Neural progenitor cell (in vitro differentiated cells): Measurements from ENCODE around the gene CLEC20A.

Source experiments
- CTCF ChIP-seq: fragments of 200-600 bp; sonication (generic); IDR thresholded peaks from 2 replicates; pipeline ENCODE4 v1.5.1; 2017; ENCODE audit warnings: antibody characterized with exemption, mild to moderate bottlenecking
- EZH2 ChIP-seq: fragments of 200-600 bp; sonication (generic); IDR thresholded peaks from 2 replicates; pipeline ENCODE4 v1.6.1; 2017; ENCODE audit warnings: antibody characterized with exemption, mild to moderate bottlenecking, moderate library complexity
- EZH2phosphoT487 ChIP-seq: fragments of 200-600 bp; sonication (generic); IDR thresholded peaks from 2 replicates; pipeline ENCODE4 v1.6.1; 2017; ENCODE audit warnings: antibody characterized with exemption

- no peak for TF ChIP-seq EZH2
- peak; percentile 90 for TF ChIP-seq CTCF
- TF ChIP-seq EZH2phosphoT487: no peak
Observed at GRCh38 chr1:178501705-178502329, 5.1 kb upstream of the CLEC20A start.
